CD4-positive, alpha-beta T cell (primary cell): ENCODE results near the gene PRKCH. TPM values are rescaled to one million over a fixed set of nuclear protein-coding genes. Genes with fewer than 3 reads are reported as not detected.

Experiments used
- ATAC-seq: fragments of 200-7000 bp; cut with Tn5 transposase; one replicate; pipeline ENCODE4 v1.10.0; 2022; ENCODE audit warnings: mild to moderate bottlenecking; ENCODE audit not compliant: poor library complexity
- CTCF ChIA-PET: fragments of 350-600 bp; sonication (Branson Sonifier 250); formaldehyde crosslinking; loops from one replicate; lab custom pipeline; 2021; ENCODE audit warnings: antibody characterized with exemption, inconsistent platforms; lab: Charles Lee
- POLR2A ChIA-PET: fragments of 350-600 bp; sonication (Branson Sonifier 250); formaldehyde crosslinking; loops from one replicate; lab custom pipeline; 2021; ENCODE audit warnings: antibody characterized with exemption, inconsistent platforms; lab: Charles Lee
- DNase-seq, 14 experiments: peaks; one replicate each; pipeline ENCODE4 v3.0.0-alpha.2; 2013 to 2020; ENCODE audit warnings: mixed read lengths in 2 of 14
- H3K27ac ChIP-seq, 2 donors: one replicate each; pipeline versions ENCODE4 v1.5.1 to v1.7.0; 2013; ENCODE audit warnings: low read length in 2 of 2, low read depth in 1 of 2, mild to moderate bottlenecking in 1 of 2
- H3K27me3 ChIP-seq, 2 experiments: 1 replicate in 1 of 2; 2 replicates in 1 of 2; pipeline versions ENCODE4 v1.6.1 to v1.7.0; 2013; ENCODE audit warnings: low read length in 2 of 2, control low read depth in 1 of 2, mild to moderate bottlenecking in 1 of 2, moderate library complexity in 1 of 2; ENCODE audit not compliant: insufficient read depth in 2 of 2, control insufficient read depth in 1 of 2
- H3K36me3 ChIP-seq: one replicate; pipeline ENCODE4 v1.6.1; 2013; ENCODE audit warnings: low read length, control low read depth; ENCODE audit not compliant: insufficient read depth
- H3K4me1 ChIP-seq: one replicate; pipeline ENCODE4 v1.6.1; 2013; ENCODE audit warnings: low read length, control low read depth; ENCODE audit not compliant: insufficient read depth
- H3K4me3 ChIP-seq: one replicate; pipeline ENCODE4 v1.5.1; 2013; ENCODE audit warnings: mild to moderate bottlenecking, low read length, moderate library complexity
- H3K9me3 ChIP-seq, 2 experiments: 1 replicate in 1 of 2; 2 replicates in 1 of 2; pipeline versions ENCODE4 v1.6.1 to v1.7.0; 2013; ENCODE audit warnings: low read length in 2 of 2, mild to moderate bottlenecking in 2 of 2, control low read depth in 1 of 2, moderate library complexity in 1 of 2; ENCODE audit not compliant: control insufficient read depth in 1 of 2, insufficient read depth in 1 of 2
- H3K27ac Mint-ChIP-seq: one replicate; pipeline ENCODE4 v1.8.0; 2020; ENCODE audit warnings: mixed read lengths
- H3K27me3 Mint-ChIP-seq: one replicate; pipeline ENCODE4 v1.8.0; 2021; ENCODE audit warnings: mixed read lengths
- H3K36me3 Mint-ChIP-seq: one replicate; pipeline ENCODE4 v1.8.0; 2021; ENCODE audit warnings: low read depth, mixed read lengths
- H3K4me1 Mint-ChIP-seq: one replicate; pipeline ENCODE4 v1.8.0; 2021; ENCODE audit warnings: low read depth, mixed read lengths
- H3K4me3 Mint-ChIP-seq: one replicate; pipeline ENCODE4 v1.8.0; 2020; ENCODE audit warnings: mild to moderate bottlenecking, mixed read lengths
- H3K9me3 Mint-ChIP-seq: one replicate; pipeline ENCODE4 v1.8.0; 2020; ENCODE audit warnings: mixed read lengths
- CTCF ChIP-seq: fragments of 200-600 bp; IDR thresholded peaks from one replicate; pipeline ENCODE4 v1.8.0; 2022; ENCODE audit warnings: antibody characterized with exemption, mild to moderate bottlenecking
- intact Hi-C, 2 experiments: fragments of 100-400 bp; cut with DNase I in 1 of 2; cut with micrococcal nuclease in 1 of 2; formaldehyde crosslinking; loops; one replicate each; pipeline versions ENCODE4 v1.15.1 to v1.9.0; 2023 to 2025; cut with DNase I, micrococcal nuclease
- total RNA-seq, 174 experiments: library from RNA in 2 of 174; stranded (reverse) in 2 of 174; gene quantifications; one replicate each; pipeline ENCODE4 v1.2.3 and lab custom pipeline; 2021 to 2026

Gene PRKCH
- total RNA-seq, 2 experiments from 2014 or later = 378 to 385 TPM

GRCh38 chr14:61524936-61525292 lies 203.5 kb downstream of the PRKCH start:
- no peaks in the 10 kb centered on the region for H3K27me3 Mint-ChIP-seq
- H3K36me3 ChIP-seq = peaks cover 65% of the 10 kb centered on the region
- CTCF ChIA-PET = interaction anchor here (1.0 to 1.8 kb wide), 4 partner anchors 24 to 313 kb away, joined by 3 to 6 read pairs (median 4); partner anchors contain the start of gene HIF1A

GRCh38 chr14:61525293-61526011 lies 204.1 kb downstream of the PRKCH start:
- peaks cover 48% of the 10 kb centered on the region for H3K4me1 ChIP-seq
- intact Hi-C loops = no loop called here
- POLR2A ChIA-PET = interaction anchor here (0.8 to 2.3 kb wide), 2 partner anchors 10 to 170 kb away, joined by 3 to 7 read pairs; partner anchors contain the start of gene HIF1A

More at GRCh38 chr14:61524936-61525292, 203.5 kb downstream of the PRKCH start:
- Histone ChIP-seq H3K27me3 (no peaks in the 10 kb centered on the region), H3K9me3 (no peaks in the 10 kb centered on the region), H3K27ac (peak overlapping the region; percentile 8 to 42), H3K4me3 (no peak overlapping the region), H3K4me1 (peaks cover 48% of the 10 kb centered on the region)
- DNase-seq (no peak), ATAC-seq (no peak)
- TF ChIP-seq CTCF = no peak
- peaks cover 91% of the 10 kb centered on the region for H3K36me3 Mint-ChIP-seq
- POLR2A ChIA-PET = interaction anchor here (0.7 to 2.3 kb wide), 5 partner anchors 10 to 170 kb away, joined by 3 to 7 read pairs (median 4); partner anchors contain the start of gene HIF1A
- intact Hi-C loops = no loop called here
- peak overlapping the region; percentile 52 for H3K27ac Mint-ChIP-seq
- no peaks in the 10 kb centered on the region for H3K9me3 Mint-ChIP-seq
- H3K4me3 Mint-ChIP-seq = peak overlapping the region; percentile 12
- peaks cover 82% of the 10 kb centered on the region for H3K4me1 Mint-ChIP-seq

More at GRCh38 chr14:61525293-61526011, 204.1 kb downstream of the PRKCH start:
- peak overlapping the region; percentile 8 to 42 for H3K27ac ChIP-seq
- CTCF ChIA-PET = interaction anchor here (0.7 to 1.8 kb wide), 4 partner anchors 22 to 312 kb away, joined by 3 to 6 read pairs (median 3); partner anchors contain the start of gene HIF1A
- Mint-ChIP-seq H3K4me1 (peaks cover 82% of the 10 kb centered on the region), H3K27me3 (no peaks in the 10 kb centered on the region), H3K36me3 (peaks cover 91% of the 10 kb centered on the region), H3K9me3 (no peaks in the 10 kb centered on the region), H3K4me3 (peak overlapping the region; percentile 12), H3K27ac (peak overlapping the region; percentile 52)
- no peaks in the 10 kb centered on the region for H3K27me3 ChIP-seq
- DNase-seq (peak in 13 of 14 experiments; percentile 23 to 83 (median 42)), ATAC-seq (peak; percentile 67)
- peaks cover 71% of the 10 kb centered on the region for H3K36me3 ChIP-seq
- no peaks in the 10 kb centered on the region for H3K9me3 ChIP-seq
- TF ChIP-seq CTCF = no peak
- no peak overlapping the region for H3K4me3 ChIP-seq
